Lower lobe of right lung (tissue), 2 donors: Measurements from ENCODE around the gene CD81. TPM values are rescaled to one million over a fixed set of nuclear protein-coding genes. Genes with fewer than 3 reads are reported as not detected.

Experiments used
- ATAC-seq, 2 donors: fragments of 200-7000 bp; cut with Tn5 transposase; one replicate each; pipeline ENCODE4 v1.9.1; 2020 to 2022; ENCODE audit warnings: mild to moderate bottlenecking in 2 of 2, moderate library complexity in 2 of 2
- DNase-seq: peaks from one replicate; pipeline ENCODE4 v3.0.0-alpha.2; 2020
- H3K27ac ChIP-seq: fragments of 200-600 bp; one replicate; pipeline ENCODE4 v1.8.0; 2022
- H3K27me3 ChIP-seq: fragments of 200-600 bp; one replicate; pipeline ENCODE4 v1.8.0; 2022; ENCODE audit warnings: low read depth
- H3K36me3 ChIP-seq: fragments of 200-600 bp; one replicate; pipeline ENCODE4 v1.8.0; 2022; ENCODE audit warnings: mild to moderate bottlenecking
- H3K4me1 ChIP-seq: fragments of 200-600 bp; one replicate; pipeline ENCODE4 v1.8.0; 2022
- H3K4me3 ChIP-seq: fragments of 200-600 bp; one replicate; pipeline ENCODE4 v1.8.0; 2022; ENCODE audit warnings: mild to moderate bottlenecking
- H3K9me3 ChIP-seq: fragments of 200-600 bp; one replicate; pipeline ENCODE4 v1.8.0; 2022
- intact Hi-C: fragments of 100-400 bp; cut with DNase I; formaldehyde crosslinking; loops from one replicate; pipeline ENCODE4 v1.11.0; 2022
- total RNA-seq: library from RNA; stranded (reverse); fragmentation: NEBNext Ultra II Directional; extraction: Animal tissue kit (Norgen Biotek cat#: 25700); gene quantifications from one replicate; pipeline ENCODE4 v1.2.1, GENCODE V29; 2021
- TF ChIP-seq, protein P1 (sequence below): fragments of 200-600 bp; IDR thresholded peaks from one replicate; pipeline ENCODE4 v1.8.0; 2022; ENCODE audit warnings: antibody characterized with exemption, mild to moderate bottlenecking
- donor health status: DM: no; HTN: yes; CAD: no; lungs with severe emphysema.

CD81 gene
- total RNA-seq, 1 donor from 2014 or later, result 850 TPM

DNA sequence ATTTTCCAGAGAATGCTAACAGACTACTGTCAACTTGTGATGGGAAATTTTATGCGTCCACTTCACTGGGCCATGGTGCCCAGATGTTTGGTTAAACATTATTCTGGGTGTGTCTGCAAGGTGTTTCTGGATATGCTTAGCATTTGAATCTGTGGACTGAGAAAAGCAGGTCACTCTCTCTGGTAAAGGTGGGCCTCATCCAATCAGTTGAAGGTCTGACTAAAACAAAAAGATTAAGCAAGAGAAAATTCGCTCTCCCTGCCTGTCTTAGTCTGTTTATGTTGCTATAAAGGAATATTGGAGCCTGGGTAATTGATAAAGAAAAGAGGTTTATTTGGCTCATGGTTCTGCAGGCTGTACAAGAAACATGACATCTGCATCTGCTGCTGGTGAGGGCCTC, 32.1 kb upstream of the CD81 start:
- no peak for DNase-seq
- TF ChIP-seq, protein P1, sequence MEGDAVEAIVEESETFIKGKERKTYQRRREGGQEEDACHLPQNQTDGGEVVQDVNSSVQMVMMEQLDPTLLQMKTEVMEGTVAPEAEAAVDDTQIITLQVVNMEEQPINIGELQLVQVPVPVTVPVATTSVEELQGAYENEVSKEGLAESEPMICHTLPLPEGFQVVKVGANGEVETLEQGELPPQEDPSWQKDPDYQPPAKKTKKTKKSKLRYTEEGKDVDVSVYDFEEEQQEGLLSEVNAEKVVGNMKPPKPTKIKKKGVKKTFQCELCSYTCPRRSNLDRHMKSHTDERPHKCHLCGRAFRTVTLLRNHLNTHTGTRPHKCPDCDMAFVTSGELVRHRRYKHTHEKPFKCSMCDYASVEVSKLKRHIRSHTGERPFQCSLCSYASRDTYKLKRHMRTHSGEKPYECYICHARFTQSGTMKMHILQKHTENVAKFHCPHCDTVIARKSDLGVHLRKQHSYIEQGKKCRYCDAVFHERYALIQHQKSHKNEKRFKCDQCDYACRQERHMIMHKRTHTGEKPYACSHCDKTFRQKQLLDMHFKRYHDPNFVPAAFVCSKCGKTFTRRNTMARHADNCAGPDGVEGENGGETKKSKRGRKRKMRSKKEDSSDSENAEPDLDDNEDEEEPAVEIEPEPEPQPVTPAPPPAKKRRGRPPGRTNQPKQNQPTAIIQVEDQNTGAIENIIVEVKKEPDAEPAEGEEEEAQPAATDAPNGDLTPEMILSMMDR, result no peak
- intact Hi-C loops, result no loop called here
- Histone ChIP-seq H3K36me3 (no peaks in the 10 kb centered on the region), H3K27ac (no peak overlapping the region), H3K9me3 (peaks cover 6% of the 10 kb centered on the region), H3K4me3 (no peak overlapping the region), H3K4me1 (no peaks in the 10 kb centered on the region), H3K27me3 (no peaks in the 10 kb centered on the region)
- no peak for ATAC-seq

DNA sequence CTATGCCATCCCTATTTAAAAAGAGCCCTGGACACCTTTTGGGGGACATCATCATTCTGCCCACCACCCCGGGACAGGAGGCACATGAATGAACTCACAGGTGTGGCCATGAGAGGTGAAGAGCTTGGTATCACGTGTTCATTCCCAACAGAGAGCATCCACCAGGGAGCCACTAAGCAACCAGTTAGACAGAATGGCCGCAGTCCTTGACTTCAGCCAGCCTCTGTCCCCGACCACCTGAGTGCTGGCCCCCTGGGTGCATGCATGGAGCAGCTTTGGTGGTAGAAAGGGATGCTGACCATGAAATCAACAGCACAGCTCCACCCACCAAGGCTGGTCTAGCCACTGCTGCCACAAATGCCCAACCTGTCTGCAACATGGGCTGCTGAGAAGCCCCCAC, 31.1 kb upstream of the CD81 start:
- DNase-seq (no peak), ATAC-seq (no peak)
- Histone ChIP-seq H3K4me1 (no peaks in the 10 kb centered on the region), H3K27ac (no peak overlapping the region), H3K36me3 (no peaks in the 10 kb centered on the region), H3K27me3 (no peaks in the 10 kb centered on the region), H3K9me3 (peaks cover 6% of the 10 kb centered on the region), H3K4me3 (no peak overlapping the region)
- intact Hi-C loops, result no loop called here
- TF ChIP-seq, protein P1, result no peak

DNA sequence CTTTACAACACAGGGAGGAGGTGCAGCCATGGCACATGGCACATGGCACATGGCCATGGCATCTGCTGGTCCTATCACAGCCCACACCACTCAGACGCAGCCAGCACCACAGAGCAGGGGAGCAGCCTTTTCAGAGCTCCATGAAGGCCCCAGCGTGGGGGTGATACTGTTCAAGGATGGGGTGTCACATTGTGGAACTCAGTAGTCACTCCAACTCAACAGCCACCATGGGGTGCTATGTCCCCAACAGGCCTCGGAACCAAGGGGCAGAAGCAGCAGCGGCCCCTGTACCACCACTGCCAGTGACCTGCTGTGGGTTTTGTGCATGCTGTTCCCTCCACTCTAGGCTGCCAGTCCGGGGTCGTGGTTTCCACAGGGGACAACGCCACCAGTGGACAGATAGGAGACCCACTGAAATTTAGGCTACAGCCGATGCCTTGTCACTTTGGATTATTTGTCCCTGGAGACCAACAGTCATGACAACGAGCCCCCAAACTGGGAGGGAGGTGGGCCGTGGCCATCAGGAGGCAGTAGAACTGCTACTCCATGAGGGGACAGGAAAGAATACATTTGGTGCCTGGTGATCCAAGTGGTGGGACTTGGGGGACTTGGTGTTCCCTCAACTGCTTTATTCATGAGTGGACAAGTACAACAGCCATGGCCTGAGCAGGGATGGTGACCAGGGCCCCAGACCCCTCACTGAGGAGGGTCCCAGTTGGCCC, 30.4 kb upstream of the CD81 start:
- Histone ChIP-seq H3K4me1 (no peaks in the 10 kb centered on the region), H3K9me3 (peaks cover 6% of the 10 kb centered on the region), H3K27me3 (no peaks in the 10 kb centered on the region), H3K4me3 (no peak overlapping the region), H3K36me3 (no peaks in the 10 kb centered on the region), H3K27ac (no peak overlapping the region)
- TF ChIP-seq, protein P1, result no peak
- no peak for DNase-seq
- no peak for ATAC-seq
- intact Hi-C loops, result no loop called here

DNA sequence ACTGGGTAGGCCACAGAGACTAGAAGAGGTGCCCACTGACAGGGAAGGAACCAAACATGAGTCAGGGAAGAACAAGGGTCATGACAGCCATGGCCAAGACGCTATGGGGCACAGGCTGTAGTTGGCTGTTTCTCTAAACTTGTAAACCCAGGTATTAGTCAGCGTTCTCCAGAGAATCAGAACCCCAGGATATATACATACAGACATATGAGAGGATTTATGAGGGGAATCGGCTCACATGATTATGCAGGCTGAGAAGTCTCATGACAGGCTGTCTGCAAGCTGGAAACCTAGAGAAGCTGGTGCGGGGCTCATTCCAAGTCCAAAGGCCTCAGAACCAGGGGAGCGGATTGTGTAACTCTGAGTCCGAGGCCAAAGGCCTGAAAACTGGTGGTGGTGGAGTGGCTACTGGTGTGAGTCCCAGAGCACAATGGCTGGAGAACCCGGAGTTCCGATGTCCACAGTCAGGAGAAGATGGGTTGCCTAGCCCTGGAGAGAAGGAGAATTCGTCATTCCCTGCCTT, 29.7 kb upstream of the CD81 start:
- Histone ChIP-seq H3K27ac (no peak overlapping the region), H3K4me3 (no peak overlapping the region), H3K4me1 (no peaks in the 10 kb centered on the region), H3K9me3 (peaks cover 6% of the 10 kb centered on the region), H3K27me3 (no peaks in the 10 kb centered on the region), H3K36me3 (no peaks in the 10 kb centered on the region)
- TF ChIP-seq, protein P1, result no peak
- ATAC-seq (no peak), DNase-seq (no peak)
- intact Hi-C loops, result no loop called here

DNA sequence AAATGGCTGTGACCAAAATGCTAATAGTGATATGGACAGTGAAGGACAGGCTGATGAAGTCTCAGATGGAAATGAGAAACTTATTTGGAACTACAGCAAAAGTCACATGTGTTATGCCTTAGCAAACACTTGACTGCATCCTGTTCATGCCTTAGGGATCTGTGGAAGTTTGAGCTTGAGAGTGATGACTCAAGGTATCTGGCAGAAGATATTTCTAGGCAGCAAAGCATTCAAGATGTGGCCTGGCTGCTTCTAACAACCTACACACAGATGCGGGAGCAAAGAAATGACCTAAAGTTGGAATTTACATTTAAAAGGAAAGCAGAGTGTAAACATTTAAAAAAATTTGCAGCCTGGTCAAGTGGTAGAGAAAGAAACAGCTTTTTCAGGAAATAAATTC, 28.1 kb upstream of the CD81 start:
- TF ChIP-seq, protein P1, result no peak
- intact Hi-C loops, result no loop called here

More for the DNA sequence above, 28.1 kb upstream of the CD81 start:
- peaks cover 6% of the 10 kb centered on the region for H3K9me3 ChIP-seq
- no peaks in the 10 kb centered on the region for H3K36me3 ChIP-seq
- DNase-seq (no peak), ATAC-seq (no peak)
- H3K27ac ChIP-seq, result no peak overlapping the region
- no peak overlapping the region for H3K4me3 ChIP-seq
- no peaks in the 10 kb centered on the region for H3K27me3 ChIP-seq
- no peaks in the 10 kb centered on the region for H3K4me1 ChIP-seq
